PFSK-1 (cell line): ENCODE data around the gene CFP.

Experiments used
- FOXP2 ChIP-seq: optimal IDR thresholded peaks from 2 replicates; pipeline ENCODE3; 2011; ENCODE audit warnings: borderline replicate concordance, control low read depth, inconsistent platforms; ENCODE audit not compliant: insufficient read depth; ENCODE audit errors: extremely low read length, extremely low read depth
- POLR2AphosphoS5 ChIP-seq: IDR thresholded peaks from 2 replicates; pipeline ENCODE4 v1.6.1; 2012; ENCODE audit warnings: low read depth, mild to moderate bottlenecking, control low read depth, low read length, moderate library complexity
- SIN3A ChIP-seq: IDR thresholded peaks from 2 replicates; pipeline ENCODE4 v1.6.1; 2012; ENCODE audit warnings: mild to moderate bottlenecking, low read length, moderate library complexity, borderline replicate concordance; ENCODE audit not compliant: insufficient read depth
- TAF1 ChIP-seq: IDR thresholded peaks from 2 replicates; pipeline ENCODE4 v1.6.1; 2012; ENCODE audit warnings: low read length, control low read depth, borderline replicate concordance; ENCODE audit not compliant: insufficient read depth
- TF ChIP-seq, protein P1 (sequence below), 2 experiments: IDR thresholded peaks; 2 replicates each; pipeline versions ENCODE4 v1.6.1 to v1.8.0; 2011 to 2012; ENCODE audit warnings: low read depth in 2 of 2, low read length in 2 of 2, control low read depth in 1 of 2, inconsistent platforms in 1 of 2, mild to moderate bottlenecking in 1 of 2, moderate library complexity in 1 of 2; ENCODE audit not compliant: insufficient read depth in 1 of 2

DNA sequence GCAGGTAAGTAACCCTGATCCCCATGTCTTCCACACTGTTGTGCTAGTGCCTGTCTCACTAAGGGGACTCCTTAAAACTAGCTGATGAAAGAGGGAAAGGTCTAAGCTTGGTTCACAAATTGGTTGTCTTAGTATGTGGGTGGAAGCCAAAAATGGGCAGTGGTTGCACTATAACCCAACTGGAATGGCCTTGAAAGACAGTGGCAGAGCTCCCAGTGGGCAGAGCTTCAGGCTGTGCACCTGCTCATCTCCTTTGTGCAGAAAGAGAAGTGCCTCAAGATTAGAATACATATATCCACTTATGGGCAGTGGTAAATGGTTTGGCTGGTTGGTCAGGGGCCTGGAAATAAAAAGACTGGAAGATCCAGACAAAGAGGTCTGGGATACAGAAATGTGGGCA is 17.3 kb downstream of the CFP start:
- TF ChIP-seq, protein P1, sequence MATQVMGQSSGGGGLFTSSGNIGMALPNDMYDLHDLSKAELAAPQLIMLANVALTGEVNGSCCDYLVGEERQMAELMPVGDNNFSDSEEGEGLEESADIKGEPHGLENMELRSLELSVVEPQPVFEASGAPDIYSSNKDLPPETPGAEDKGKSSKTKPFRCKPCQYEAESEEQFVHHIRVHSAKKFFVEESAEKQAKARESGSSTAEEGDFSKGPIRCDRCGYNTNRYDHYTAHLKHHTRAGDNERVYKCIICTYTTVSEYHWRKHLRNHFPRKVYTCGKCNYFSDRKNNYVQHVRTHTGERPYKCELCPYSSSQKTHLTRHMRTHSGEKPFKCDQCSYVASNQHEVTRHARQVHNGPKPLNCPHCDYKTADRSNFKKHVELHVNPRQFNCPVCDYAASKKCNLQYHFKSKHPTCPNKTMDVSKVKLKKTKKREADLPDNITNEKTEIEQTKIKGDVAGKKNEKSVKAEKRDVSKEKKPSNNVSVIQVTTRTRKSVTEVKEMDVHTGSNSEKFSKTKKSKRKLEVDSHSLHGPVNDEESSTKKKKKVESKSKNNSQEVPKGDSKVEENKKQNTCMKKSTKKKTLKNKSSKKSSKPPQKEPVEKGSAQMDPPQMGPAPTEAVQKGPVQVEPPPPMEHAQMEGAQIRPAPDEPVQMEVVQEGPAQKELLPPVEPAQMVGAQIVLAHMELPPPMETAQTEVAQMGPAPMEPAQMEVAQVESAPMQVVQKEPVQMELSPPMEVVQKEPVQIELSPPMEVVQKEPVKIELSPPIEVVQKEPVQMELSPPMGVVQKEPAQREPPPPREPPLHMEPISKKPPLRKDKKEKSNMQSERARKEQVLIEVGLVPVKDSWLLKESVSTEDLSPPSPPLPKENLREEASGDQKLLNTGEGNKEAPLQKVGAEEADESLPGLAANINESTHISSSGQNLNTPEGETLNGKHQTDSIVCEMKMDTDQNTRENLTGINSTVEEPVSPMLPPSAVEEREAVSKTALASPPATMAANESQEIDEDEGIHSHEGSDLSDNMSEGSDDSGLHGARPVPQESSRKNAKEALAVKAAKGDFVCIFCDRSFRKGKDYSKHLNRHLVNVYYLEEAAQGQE (IDR thresholded peaks at IDR 0.05; ENCODE audit: insufficient read depth in 1 of 2, low read depth in 2 of 2, low read length in 2 of 2): no peak
- TF ChIP-seq POLR2AphosphoS5: no peak
- TF ChIP-seq TAF1: no peak
- TF ChIP-seq SIN3A: no peak
- no peak for TF ChIP-seq FOXP2
